HG02571 (cell line): ENCODE results near the gene WEE2.

ENCODE experiments used
- ATAC-seq: cut with Tn5 transposase; IDR thresholded peaks from one replicate; pipeline ENCODE4 v1.9.1; 2021; ENCODE audit warnings: mild to moderate bottlenecking, moderate library complexity; ENCODE audit not compliant: unreplicated experiment

The WEE2 gene

GRCh38 chr7:141708351-141708750, at the start of gene WEE2:
TSS of gene WEE2 (plus strand) at chr7:141708353. CDS start at chr7:141708759, 406 bp downstream.
- no peak for ATAC-seq

DNA sequence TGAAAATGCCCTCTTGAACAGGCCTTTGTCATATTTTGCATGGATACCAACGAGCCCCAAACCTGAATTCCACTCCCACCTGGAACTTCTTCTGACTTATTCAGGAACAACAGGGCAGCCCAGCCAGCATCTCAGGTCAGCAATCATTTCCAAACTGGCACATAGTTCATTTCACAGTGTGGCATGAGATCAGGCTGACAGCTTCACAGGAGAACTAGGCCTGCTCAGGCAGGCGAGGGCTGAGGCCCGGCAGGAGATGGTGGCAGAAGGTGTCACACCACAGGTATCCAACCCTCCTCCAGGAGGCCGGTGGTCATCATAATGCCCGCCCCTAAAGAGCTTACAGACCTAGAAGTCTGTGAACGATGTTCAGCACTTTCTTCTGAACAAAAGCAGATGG, 48.7 kb upstream of the WEE2 start:
- ATAC-seq: no peak

DNA sequence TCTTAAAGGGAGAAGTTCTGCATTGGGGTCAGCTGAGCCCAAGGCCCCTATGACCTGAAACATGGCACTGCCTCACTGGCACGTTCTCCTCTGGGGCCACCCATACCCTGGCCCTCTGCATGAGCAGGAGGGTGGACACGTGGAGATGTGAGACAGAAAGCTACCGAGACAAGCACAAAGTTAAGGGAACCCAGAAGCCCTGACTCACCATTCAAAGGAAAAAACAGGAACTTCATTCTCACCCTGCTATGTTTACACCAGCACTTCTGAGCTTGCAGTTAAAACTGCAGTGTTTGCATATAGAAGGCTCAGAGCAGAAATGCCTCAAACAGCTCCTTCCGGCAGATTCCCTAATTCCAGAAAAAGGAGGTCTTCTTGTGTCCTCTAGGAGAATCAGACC, 47.9 kb upstream of the WEE2 start:
- no peak for ATAC-seq

DNA sequence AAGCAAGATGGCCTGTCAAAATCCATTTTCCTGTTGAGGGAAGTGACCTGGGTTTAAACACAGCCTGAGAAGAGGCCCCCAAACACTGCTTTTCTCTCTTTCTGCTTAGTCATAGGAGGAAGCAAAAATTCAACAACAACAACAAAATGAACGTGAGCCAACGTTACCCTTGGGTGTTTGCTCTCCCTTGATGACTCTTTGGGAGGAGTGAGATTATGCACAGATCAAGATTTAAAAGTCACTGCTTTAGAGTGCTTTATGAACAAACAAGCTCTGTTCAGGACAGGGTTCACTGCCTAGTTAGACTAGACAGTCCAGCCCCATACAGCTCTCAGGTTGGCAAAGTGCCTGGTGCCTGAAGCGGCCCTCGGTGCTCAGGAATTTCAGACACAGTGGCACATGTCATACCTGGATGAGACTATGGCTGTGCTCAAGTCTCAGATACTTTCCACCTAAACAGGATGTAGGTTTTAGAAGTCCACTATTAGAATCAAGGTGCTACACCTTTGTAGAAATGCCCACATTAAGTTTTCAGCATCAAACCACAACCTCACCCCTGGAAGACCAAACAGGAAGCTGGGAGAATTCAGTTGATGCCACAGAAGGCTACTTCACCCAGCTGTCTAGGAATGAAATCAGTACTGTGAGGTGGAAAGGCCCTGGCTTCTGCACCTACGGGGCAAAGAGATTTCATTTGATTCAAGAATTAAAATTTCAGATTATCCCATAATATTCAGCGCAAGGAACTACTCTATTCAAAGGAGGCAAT, 44.9 kb upstream of the WEE2 start:
- ATAC-seq: no peak

DNA sequence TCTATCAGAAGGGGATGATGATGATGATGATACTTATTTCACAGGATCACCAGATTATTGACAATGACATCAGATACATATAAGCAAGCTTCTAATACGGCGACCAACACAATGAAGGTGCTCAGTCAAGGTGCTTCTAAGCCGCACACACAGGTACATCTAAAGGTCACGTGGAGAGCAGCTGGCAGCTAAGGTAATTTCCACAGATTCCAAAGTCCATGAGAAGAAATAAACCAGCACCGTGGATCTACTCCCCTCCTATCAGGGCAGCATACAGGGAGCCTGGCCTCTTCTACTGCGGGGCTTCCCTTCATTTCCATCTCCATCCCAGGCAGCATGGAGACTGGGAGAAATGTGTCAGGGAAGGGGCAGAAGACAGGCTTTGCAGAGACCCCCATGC, 43.7 kb upstream of the WEE2 start:
- ATAC-seq: no peak

GRCh38 chr7:141665208-141666035, 42.7 kb upstream of the WEE2 start:
- no peak for ATAC-seq

- no peak for ATAC-seq
These were observed 42.1 kb upstream of the WEE2 start for GRCh38 chr7:141666071-141666470.

DNA sequence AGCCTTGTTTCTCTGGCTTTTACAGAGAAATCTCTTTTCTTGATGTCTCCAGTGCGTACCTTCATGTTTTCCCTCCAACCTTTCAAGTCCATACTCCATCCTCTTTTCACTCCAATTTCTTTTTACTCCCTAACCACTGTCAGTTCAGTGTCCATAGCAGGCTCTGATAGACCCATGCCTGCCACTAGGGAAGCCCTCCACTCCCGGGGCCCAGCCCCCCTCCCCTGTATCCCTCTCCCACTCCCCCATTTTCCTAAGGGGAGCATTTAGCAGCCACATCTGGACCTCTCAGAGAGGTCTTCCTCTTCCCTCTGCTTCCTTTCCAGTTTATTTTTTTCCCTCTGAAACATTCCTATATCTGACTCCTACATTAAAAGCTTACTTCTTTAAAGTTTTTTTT, 39.3 kb upstream of the WEE2 start:
- ATAC-seq: no peak

DNA sequence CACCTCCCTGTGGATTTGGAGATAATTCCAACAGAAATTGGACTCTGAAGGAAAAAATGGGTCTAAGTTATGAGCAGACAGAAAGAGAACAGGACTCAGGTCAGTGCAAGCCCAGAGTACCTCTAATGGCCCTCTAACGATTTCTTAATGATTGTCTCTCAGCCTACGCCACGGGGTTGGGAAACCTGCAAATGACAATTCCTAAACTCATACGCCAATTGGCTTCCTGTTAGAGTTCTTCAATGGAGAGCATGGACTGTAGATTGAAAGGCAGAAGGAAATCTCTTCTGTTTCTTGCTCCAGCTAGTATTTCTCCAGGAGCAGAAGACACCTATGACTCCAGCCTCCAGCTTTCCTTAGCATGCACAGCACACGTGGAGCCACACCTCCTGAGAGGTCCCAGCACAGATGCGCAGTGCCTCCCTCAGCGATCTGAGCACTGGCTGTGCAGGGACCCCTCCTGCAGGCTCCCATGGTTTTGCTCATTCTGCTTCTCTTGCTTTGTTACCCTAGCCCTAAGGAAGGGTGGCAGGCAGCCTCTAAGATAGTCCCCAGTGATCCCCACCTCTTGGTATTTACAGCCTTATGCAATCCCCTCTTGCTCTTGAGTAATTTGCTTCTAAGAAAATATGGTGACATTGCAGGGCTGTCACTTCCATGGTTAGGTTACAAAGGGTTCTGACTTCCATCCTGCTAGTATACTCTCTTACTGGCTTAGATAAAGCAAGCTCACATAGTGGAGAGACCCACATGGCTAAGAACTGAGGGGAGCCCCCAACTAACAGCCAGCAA, 36.3 kb upstream of the WEE2 start:
- no peak for ATAC-seq

- ATAC-seq: no peak
These were observed 34.8 kb upstream of the WEE2 start for GRCh38 chr7:141673346-141673745.

- no peak for ATAC-seq
These were observed 33.9 kb upstream of the WEE2 start for GRCh38 chr7:141674171-141674671.

GRCh38 chr7:141674702-141675101, 33.5 kb upstream of the WEE2 start:
- no peak for ATAC-seq

DNA sequence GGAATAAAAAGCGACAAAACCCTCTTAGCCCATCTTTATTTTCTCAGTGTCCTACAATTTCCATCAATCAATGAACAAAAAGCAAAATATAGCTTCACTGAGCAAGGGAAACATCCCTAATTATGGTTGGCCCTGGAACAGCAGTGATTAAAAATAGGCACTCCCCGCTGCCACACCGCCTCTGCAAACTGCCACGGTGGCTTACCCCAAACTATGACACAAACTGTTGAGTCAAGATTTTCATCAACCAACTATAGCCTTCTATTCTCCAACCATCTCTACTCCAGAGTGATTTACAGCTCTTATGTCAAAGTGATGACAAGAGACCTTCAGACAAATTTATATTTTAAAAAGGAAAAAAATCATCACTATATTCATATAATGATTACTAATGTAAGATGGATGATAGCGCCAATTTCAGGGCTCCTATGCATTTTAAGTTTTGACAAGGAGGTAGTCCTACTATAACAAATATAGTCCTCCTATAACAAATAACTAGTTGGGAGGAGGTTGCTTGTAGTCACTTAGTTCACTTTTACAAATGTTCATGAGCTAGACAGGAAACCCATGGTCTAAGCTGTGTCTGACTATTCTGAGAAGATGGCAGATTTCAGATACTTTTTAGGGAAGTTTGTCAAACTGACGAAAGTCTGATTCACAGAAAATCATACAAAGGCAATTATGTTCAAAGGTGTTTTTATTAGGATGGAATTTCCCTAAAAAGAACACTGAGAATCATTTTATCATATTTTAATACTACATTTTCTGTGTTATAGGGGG, 32.5 kb upstream of the WEE2 start:
- no peak for ATAC-seq

- no peak for ATAC-seq
These were observed 31.5 kb upstream of the WEE2 start for GRCh38 chr7:141676618-141677017.

GRCh38 chr7:141679014-141679413, 29.1 kb upstream of the WEE2 start:
- no peak for ATAC-seq

DNA sequence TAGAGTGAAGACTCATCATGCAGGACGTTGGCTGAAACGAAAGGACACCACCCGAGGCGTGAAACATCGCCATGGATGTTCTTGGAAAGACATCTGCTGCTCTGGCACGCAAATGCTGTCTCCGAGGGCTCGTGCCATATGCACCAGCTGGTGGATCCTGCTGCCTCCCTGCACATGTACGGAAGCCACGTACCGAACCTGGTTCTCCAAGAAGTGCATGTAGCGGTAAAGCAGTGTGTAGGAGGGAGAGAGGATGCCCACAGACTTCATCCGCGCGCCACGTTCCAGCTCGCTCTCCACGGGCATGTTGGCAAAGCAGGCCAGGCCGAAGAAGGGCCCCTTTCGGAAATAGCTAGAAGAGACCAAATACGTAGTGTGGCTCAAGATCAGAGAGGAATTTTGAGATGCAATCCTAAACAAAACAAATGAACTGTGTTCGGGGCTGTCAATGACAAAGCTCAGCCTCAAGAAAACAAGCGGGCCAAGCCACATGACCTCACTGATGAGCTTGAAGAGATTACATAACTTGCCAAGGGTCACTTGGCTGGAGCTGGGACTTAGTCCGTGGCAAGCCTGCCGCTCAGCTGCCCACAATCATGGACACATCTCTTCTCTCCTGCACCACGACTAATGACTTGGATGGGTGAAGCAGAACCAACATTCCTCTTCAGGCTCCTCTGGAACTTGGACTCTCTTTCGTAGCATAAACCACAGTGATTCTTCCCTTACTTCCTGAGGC, 22.7 kb upstream of the WEE2 start:
- no peak for ATAC-seq

- no peak for ATAC-seq
These were observed 22.1 kb upstream of the WEE2 start for GRCh38 chr7:141686074-141686473.

DNA sequence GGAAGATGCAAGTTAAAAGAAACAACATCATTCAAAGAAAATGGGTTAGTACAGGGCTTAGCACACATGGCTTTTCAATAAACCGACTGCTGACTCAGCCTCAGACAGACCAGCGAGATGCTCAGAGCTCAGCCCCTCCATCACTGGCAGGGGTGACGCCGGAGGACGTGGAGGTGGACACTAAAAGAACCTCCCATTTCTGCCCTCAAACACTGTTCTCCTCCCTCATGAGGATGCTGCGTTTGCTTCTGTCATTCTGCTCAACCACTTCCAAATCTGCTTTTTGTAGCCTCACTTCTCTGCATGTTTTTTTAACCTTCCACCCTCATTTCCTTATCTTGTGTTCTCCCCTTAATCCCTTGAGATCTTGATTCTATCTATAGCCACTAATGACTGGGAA, 21.5 kb upstream of the WEE2 start:
- no peak for ATAC-seq

- no peak for ATAC-seq
These were observed 20.1 kb upstream of the WEE2 start for GRCh38 chr7:141688043-141688442.
